SK-N-SH treated with all-trans-retinoic acid at 6 μM for 48 hours (cell line): ENCODE measurements around the gene LIMS4.
A peak's percentile ranks its signal among the peaks of the same experiment; 100 is the strongest.
"Not testable (repeated sequence)": the region's sequence is repeated elsewhere in the genome, so short reads cannot be mapped to it uniquely, and the experiment has no call there.

ENCODE experiments used
- ATAC-seq: fragments of 200-7000 bp; cut with Tn5 transposase; 3 replicates; pipeline ENCODE4 v1.9.1; 2020; ENCODE audit warnings: mild to moderate bottlenecking, moderate library complexity

LIMS4 gene, protein sequence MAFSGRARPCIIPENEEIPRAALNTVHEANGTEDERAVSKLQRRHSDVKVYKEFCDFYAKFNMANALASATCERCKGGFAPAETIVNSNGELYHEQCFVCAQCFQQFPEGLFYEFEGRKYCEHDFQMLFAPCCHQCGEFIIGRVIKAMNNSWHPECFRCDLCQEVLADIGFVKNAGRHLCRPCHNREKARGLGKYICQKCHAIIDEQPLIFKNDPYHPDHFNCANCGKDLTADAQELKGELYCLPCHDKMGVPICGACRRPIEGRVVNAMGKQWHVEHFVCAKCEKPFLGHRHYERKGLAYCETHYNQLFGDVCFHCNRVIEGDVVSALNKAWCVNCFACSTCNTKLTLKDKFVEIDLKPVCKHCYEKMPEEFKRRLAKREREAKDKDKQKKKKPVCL

GRCh38 chr2:110472171-110473058 is at the start of gene LIMS4:
LIMS4 (minus strand) TSS chr2:110472816; CDS start chr2:110472778, 38 bp downstream.
- ATAC-seq: peak; percentile 63; the same call in 1 of the 3 replicates

- peak; percentile 93 for ATAC-seq
Observed at GRCh38 chr2:110499755-110500377, 27.2 kb upstream of the LIMS4 start.

- peak; percentile 62; the same call in 2 of the 3 replicates for ATAC-seq
Observed at GRCh38 chr2:110496027-110496426, 23.4 kb upstream of the LIMS4 start.

- not testable (repeated sequence) for ATAC-seq
Observed at GRCh38 chr2:110494488-110494887, 21.9 kb upstream of the LIMS4 start.

- not testable (repeated sequence) for ATAC-seq
Observed at GRCh38 chr2:110488991-110489390, 16.4 kb upstream of the LIMS4 start.

GRCh38 chr2:110482697-110483096 is 10.1 kb upstream of the LIMS4 start:
- ATAC-seq: peak; percentile 63

DNA sequence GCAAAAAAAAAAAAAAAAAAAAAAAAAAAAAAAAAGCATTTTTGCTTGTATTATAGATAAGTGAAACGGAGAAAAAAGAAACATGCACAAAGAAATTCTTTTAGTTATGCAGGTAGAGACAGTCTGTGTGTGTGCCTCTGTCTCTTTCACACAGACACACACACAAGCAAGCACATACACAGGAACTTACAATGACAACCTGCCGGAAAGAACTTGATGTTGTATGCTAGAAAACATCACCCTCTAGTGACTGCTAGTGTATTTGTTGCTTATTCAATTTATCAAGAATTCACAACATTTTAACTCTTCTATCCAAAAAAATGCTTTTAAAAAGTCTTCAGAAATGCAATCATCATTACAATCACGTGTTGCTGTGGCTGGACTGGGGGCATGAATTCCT is 8.6 kb upstream of the LIMS4 start:
- ATAC-seq: peak; percentile 84

DNA sequence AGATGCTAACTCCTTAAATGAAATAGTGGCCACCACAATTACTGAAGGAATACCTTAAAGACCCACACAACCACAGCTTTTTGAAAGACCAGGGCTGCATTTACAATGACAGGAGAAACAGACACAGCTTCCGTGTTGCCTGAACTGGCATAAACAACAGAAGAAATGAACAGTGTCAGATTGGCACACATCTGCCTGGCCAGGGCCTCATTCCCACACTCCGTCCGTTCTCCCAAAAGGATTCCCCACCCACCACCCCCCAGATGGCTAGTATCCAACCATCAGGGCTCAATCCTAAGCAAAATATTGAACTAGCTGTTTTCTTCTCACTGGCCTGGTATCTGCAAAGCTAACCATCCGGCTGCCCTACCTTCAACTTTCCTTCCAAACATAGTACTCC is 7.5 kb upstream of the LIMS4 start:
- ATAC-seq: not testable (repeated sequence)

DNA sequence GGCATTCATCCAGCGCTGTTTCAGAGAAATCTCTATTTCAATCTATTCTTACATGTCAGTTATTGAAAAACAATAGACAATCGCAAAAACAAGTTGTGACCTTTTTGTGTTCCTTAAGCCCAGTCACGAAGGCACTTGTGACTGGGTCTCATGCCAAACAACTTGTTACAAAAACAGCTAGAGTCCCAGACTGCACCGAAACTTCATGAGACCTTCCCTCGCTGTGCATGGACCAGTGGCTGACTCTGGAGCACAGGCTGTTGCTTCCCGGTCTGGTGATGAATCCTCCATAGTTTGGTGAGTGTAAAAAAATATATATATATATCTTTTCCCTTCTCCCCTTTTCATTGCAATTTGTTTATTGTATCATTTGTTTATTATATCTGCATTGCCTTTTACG is 4.8 kb upstream of the LIMS4 start:
- ATAC-seq: not testable (repeated sequence)

- not testable (repeated sequence) for ATAC-seq
Observed at GRCh38 chr2:110476952-110477351, 4.3 kb upstream of the LIMS4 start.

DNA sequence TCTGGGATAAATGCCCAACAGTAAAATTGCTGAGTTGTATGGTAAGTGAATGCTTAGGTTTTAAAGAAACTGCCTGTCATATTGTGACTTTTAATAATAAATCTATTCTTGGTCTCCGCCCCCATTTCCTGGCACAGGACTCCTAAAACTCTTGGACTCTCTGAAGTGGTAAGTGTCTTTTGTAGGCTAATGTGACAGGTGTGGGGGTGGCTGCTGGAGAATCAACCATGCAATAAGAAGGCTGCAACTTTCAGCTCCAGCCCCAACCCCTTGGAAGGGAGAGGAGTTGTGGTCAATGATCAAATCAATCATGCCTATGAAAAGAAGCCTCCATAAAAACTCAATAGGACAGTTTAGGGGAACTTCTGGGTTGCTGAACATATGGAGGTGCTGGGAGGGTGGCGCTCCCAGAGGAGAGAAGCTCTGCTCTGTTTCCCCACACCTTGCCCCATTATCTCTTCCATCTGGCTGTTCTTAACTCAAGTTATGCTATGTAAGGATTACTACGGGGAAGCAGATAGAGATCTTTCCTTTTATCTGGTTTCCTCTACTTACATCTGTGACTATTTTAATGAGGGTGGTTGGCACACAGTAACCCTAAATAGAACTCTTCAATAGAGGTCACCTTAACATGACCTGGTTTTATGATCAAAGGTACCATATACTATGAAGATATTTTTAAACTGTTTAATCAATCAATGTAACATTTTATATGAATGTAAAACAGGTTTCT is 3.2 kb upstream of the LIMS4 start:
- ATAC-seq: not testable (repeated sequence)

- ATAC-seq: peak; percentile 76
Observed at GRCh38 chr2:110474898-110475297, 2.3 kb upstream of the LIMS4 start.

DNA sequence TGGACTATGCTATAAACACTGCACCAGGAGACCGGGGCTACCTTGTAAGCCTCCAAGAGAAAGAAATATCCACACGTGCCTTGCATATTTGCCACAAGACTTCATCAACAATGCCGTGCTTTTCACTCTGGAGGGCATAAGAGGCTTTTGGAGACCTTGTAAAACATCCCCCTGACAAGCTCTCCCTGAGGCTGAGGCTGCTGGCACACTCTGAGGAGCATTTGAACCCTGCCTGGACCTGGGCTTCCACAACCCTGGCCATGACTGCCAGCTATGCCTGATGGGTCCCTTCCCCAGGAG is 393 bp upstream of the LIMS4 start:
- ATAC-seq: peak; percentile 72

DNA sequence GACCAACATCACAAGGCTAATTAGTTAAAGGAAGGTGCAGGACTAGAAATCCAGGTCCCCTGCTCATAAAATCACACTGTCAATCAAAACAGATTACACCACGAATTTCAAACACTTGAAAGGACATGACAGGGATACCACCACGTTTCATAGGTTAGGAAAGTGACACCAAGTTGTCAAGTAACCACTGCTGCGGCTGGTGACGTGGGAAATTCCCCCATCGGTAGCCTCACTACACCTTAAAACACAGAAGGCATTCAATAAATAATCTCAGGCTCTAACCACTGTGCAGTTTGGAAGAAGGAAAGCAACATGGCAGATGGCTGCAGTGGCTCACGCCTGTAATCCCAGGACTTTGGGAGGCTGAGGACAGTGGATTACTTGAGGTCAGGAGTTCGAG is 3.7 kb downstream of the LIMS4 start:
- not testable (repeated sequence) for ATAC-seq

DNA sequence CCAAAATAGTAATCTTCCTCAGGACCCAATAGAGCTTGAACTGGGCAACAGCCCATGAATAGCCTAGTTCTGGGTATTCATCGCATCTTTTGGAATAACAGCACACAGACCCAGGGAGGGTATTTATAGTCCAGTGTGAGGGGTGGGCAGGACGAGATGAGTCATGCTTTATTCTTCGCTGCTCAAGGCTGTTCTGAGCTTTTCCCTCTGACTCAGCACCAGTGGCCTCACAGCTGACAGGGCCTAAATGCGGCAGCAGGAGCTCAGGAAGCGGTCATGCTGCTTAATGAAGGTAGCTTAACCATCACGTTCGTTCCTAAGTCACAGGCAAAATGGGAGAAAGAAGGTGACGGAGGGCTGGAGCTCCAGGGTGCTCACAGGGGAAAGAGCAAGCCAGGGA is 7.3 kb downstream of the LIMS4 start:
- ATAC-seq: peak; percentile 97

GRCh38 chr2:110462458-110462857 is 10.2 kb downstream of the LIMS4 start:
- ATAC-seq: not testable (repeated sequence)

GRCh38 chr2:110460318-110460717 is 12.3 kb downstream of the LIMS4 start:
- ATAC-seq: not testable (repeated sequence)

DNA sequence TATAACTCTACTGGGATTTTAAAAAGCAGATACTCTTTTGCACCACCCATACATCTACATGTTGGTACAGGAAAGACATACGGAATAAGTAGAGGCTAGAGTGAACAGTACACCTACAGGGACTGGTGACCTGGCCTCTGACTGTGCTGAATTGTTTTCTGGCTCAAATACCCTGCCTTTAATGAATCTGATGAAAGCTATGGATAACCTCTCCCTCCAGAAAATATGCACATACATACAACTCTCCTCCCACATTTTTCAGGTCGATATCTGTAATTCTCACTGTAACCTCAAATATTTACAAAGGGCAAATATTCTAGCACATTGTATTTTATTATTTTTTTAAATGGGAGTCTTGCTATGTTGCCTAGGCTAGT is 15.4 kb downstream of the LIMS4 start:
- ATAC-seq: not testable (repeated sequence)

DNA sequence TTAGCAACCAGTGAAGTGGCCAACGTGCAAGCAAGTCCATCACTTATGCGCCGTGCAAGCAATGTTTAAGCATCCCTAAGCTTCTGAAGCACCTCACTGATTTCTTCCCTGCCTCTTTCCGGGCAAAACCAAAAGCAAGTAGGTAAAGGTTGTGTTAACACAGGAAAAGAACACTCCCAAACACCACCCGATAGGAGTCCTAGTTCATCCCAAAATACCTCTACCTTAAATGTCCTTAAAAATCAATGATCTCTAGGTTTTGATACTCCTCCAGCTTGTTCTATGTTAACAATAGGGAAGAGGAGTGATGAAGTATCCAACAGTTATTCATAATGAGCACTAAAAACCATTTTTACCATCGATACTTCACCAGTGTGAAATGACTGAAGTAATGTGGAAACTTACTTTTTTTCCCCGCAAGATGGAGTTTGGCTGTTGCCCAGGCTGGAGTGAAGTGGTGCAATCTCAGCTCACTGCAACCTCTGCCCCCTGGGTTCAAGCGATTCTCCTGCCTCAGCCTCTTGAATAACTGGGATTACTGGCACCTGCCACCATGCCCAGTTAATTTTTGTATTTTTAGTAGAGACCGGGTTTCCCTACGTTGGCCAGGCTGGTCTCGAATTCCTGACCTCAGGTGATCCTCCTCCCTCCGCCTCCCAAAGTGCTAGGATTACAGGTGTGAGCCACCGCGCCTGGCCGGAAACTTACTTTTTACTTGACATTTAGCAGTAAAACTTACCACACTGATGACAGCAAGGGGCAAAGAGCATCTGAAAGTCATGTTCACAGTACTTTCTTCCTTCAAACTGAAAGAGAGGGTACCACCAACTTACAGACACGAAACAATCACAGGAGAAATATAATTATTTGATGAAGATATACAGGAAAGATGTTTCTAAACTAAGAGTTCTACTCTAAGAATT is 16.1 kb downstream of the LIMS4 start:
- ATAC-seq: not testable (repeated sequence)

- ATAC-seq: not testable (repeated sequence)
Observed at GRCh38 chr2:110455080-110455670, 17.4 kb downstream of the LIMS4 start.

DNA sequence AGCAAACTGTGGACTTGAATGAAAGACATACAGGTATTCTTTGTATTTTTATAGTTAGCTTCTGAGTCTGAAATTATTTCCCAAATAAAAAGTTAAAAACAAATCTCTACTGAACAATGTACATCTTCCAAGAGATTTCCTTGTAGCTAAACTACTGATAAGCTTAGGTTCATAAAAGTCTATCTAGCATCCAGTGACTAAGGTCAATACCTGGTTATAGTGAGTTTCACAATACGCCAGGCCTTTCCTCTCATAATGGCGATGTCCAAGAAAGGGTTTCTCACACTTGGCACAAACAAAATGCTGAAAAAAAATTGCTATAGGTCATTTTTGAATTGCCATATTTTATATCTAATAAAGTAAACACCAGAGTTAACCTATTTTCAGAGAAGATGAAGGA is 21.7 kb downstream of the LIMS4 start:
- ATAC-seq: not testable (repeated sequence)
